ENCODE measurements around the gene RPS6KB1. TPM values are rescaled to one million over a fixed set of nuclear protein-coding genes. Genes with fewer than 3 reads are reported as not detected.
A peak's percentile ranks its signal among the peaks of the same experiment; 100 is the strongest.
"Not testable (repeated sequence)": the region's sequence is repeated elsewhere in the genome, so short reads cannot be mapped to it uniquely, and the experiment has no call there.

The RPS6KB1 gene
- total RNA-seq, 1 experiment from 2014 or later: 75.7 TPM

DNA sequence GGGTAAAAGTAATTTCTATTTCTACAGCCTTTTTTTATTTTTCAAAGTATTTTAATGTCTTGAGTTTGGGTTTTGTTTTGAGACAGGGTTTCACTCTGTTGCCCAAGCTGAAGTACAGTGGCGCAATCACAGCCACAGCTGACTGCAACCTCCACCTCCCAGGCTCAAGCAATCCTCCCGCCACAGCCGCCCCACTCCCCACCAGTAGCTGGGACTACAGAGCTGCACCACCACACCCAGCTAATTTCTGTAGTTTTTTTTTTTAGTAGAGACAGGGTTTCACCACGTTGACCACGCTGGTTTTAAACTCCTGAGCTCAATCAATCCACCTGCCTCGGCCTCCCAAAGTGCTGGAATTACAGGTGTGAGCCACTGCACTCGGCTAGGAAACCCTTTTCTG lies 44.1 kb upstream of the RPS6KB1 start:
- Histone ChIP-seq H3K79me2 (ENCODE audit: insufficient read depth, low read length) (no peaks in the 10 kb centered on the region), H3K9me2 (ENCODE audit: insufficient read depth) (no peaks in the 10 kb centered on the region), H3K27ac (ENCODE audit: low read depth, low read length) (peak overlapping the region; percentile 97), H3K9ac (ENCODE audit: low read length) (0 out of 2 replicates have a peak overlapping the region, but pooled peaks have one; percentile 4), H3K4me3 (replicated peaks in 1 of 2; ENCODE audit: low read depth in 1 of 2, low read length in 2 of 2) (no peak overlapping the region), H4K20me1 (ENCODE audit: insufficient read depth) (no peaks in the 10 kb centered on the region), H3K27me3 (ENCODE audit: insufficient read depth, low read length) (no peaks in the 10 kb centered on the region), H2AFZ (ENCODE audit: low read depth, low read length, poor library complexity, severe bottlenecking) (no peak overlapping the region), H3K4me2 (ENCODE audit: low read length) (no peak overlapping the region), H3K36me3 (ENCODE audit: control insufficient read depth in 1 of 2, insufficient read depth in 2 of 2, low read length in 2 of 2) (no peaks in the 10 kb centered on the region), H3K4me1 (ENCODE audit: control insufficient read depth in 1 of 2, insufficient read depth in 2 of 2, low read length in 2 of 2) (peaks cover 87 to 97% of the 10 kb centered on the region in 2 experiments), H3K9me3 (ENCODE audit: control insufficient read depth in 1 of 2, insufficient read depth in 1 of 2, low read depth in 1 of 2, low read length in 2 of 2) (no peaks in the 10 kb centered on the region)
- CTCF ChIA-PET: interaction anchor here (2.0 to 2.8 kb wide), 2 partner anchors 10 to 95 kb away, joined by 4 to 19 read pairs; no protein-coding TSS in a partner anchor
- intact Hi-C loops (cut with micrococcal nuclease): no loop called here
- BruUV-seq (replicated peaks): no TSS peak
- ATAC-seq (no peak), DNase-seq (ENCODE audit: low read depth, low spot score) (no peak)
- no peak for TF ChIP-seq ZBTB33 (IDR thresholded peaks at IDR 0.05; ENCODE audit: extremely low read depth, insufficient replicate concordance, low read length)
- no peak for TF ChIP-seq CEBPB (IDR thresholded peaks at IDR 0.05; ENCODE audit: low read depth)
- no peak for TF ChIP-seq EZH2phosphoT487 (IDR thresholded peaks at IDR 0.05; ENCODE audit: borderline replicate concordance)
- no peak for TF ChIP-seq ELF1 (IDR thresholded peaks at IDR 0.05; ENCODE audit: borderline replicate concordance, low read depth)
- TF ChIP-seq POLR2AphosphoS5 (IDR thresholded peaks at IDR 0.05; ENCODE audit: low read depth, low read length): no peak
- no peak for TF ChIP-seq FOSL1 (IDR thresholded peaks at IDR 0.05; ENCODE audit: low read depth)
- RAD21 ChIA-PET (ENCODE audit: low non-redundant PET in 1 of 2, low total read pairs in 2 of 2, uncharacterized antibody in 2 of 2, unreplicated experiment in 2 of 2): no interaction called here
- POLR2A ChIA-PET: interaction anchor here (15.0 to 15.2 kb wide), 2 partner anchors 66 to 98 kb away, joined by 411 to 443 read pairs; no protein-coding TSS in a partner anchor

DNA sequence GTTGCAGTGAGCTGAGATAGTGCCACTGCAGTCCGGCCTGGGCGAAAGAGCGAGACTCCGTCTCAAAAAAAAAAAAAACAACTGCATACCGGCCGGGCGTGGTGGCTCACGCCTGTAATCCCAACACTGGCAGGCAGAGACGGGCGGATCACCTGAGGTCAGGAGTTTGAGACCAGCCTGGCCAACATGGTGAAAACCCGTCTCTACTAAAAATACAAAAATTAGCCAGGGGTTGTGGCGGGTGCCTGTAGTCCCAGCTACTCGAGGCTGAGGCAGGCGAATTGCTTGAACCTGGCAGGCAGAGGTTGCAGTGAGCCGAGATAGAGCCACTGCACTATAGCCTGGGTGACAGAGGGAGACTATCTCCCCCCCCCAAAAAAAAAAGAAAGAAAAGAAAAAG lies 42.6 kb upstream of the RPS6KB1 start:
- H3K9me2 ChIP-seq (ENCODE audit: insufficient read depth); H3K27me3 ChIP-seq (ENCODE audit: insufficient read depth, low read length); H3K79me2 ChIP-seq (ENCODE audit: insufficient read depth, low read length); H4K20me1 ChIP-seq (ENCODE audit: insufficient read depth); H3K9me3 ChIP-seq (ENCODE audit: control insufficient read depth in 1 of 2, insufficient read depth in 1 of 2, low read depth in 1 of 2, low read length in 2 of 2); BruUV-seq (replicated peaks); intact Hi-C loops (cut with micrococcal nuclease); H3K9ac ChIP-seq (ENCODE audit: low read length); H2AFZ ChIP-seq (ENCODE audit: low read depth, low read length, poor library complexity, severe bottlenecking); H3K4me3 ChIP-seq (replicated peaks in 1 of 2; ENCODE audit: low read depth in 1 of 2, low read length in 2 of 2); H3K36me3 ChIP-seq (ENCODE audit: control insufficient read depth in 1 of 2, insufficient read depth in 2 of 2, low read length in 2 of 2); ATAC-seq; DNase-seq (ENCODE audit: low read depth, low spot score): not testable (repeated sequence)
- H3K27ac ChIP-seq (ENCODE audit: low read depth, low read length): peak overlapping the region; percentile 97; the same call in 1 of the 2 replicates
- peak overlapping the region; percentile 8; the same call in 1 of the 2 replicates for H3K4me2 ChIP-seq (ENCODE audit: low read length)
- ChIA-PET POLR2A (interaction anchor here (1.0 kb wide), 1 partner anchor 95 kb away, joined by 3 read pairs; no protein-coding TSS in a partner anchor), RAD21 (ENCODE audit: low non-redundant PET in 1 of 2, low total read pairs in 2 of 2, uncharacterized antibody in 2 of 2, unreplicated experiment in 2 of 2) (interaction anchor here in 1 of 2 experiments (0.5 kb wide), 1 partner anchor 874 kb away, joined by 5 read pairs; no protein-coding TSS in a partner anchor), CTCF (interaction anchor here (2.0 to 2.8 kb wide), 2 partner anchors 8 to 96 kb away, joined by 4 to 19 read pairs; no protein-coding TSS in a partner anchor)
- peaks cover 81 to 97% of the 10 kb centered on the region in 2 experiments for H3K4me1 ChIP-seq (ENCODE audit: control insufficient read depth in 1 of 2, insufficient read depth in 2 of 2, low read length in 2 of 2)
